Sigmoid colon (tissue), 7 donors: ENCODE measurements around the gene TBL1XR1. TPM values are rescaled to one million over a fixed set of nuclear protein-coding genes. Genes with fewer than 3 reads are reported as not detected.

Experiments
- DNase-seq: peaks from one replicate; pipeline ENCODE4 v3.0.0-alpha.2; 2019
- H3K27ac ChIP-seq, 4 donors: fragments of 200-600 bp; sonication (generic); one replicate each; pipeline ENCODE4 v1.5.1; 2016 to 2019; ENCODE audit warnings: mild to moderate bottlenecking in 1 of 4
- H3K27me3 ChIP-seq, 3 donors: fragments of 200-600 bp; sonication (generic); one replicate each; pipeline ENCODE4 v1.5.1; 2019; ENCODE audit warnings: mild to moderate bottlenecking in 1 of 3
- H3K36me3 ChIP-seq, 4 donors: fragments of 200-600 bp; sonication (generic); one replicate each; pipeline ENCODE4 v1.5.1; 2016 to 2019
- H3K4me1 ChIP-seq, 4 donors: fragments of 200-600 bp; sonication (generic); one replicate each; pipeline ENCODE4 v1.5.1; 2017 to 2019
- H3K4me3 ChIP-seq, 4 donors: fragments of 200-600 bp; sonication (generic); one replicate each; pipeline ENCODE4 v1.5.1; 2017 to 2019; ENCODE audit warnings: mild to moderate bottlenecking in 2 of 4, moderate library complexity in 1 of 4
- H3K9me3 ChIP-seq, 4 donors: fragments of 200-600 bp in 3 of 4; sonication (generic) in 3 of 4; one replicate each; pipeline versions ENCODE4 v1.5.1 to v1.6.1; 2013 to 2019
- EP300 ChIP-seq, 4 donors: sonication (generic); formaldehyde crosslinking; IDR thresholded peaks; one replicate each; pipeline ENCODE4 v1.6.1; 2017; ENCODE audit warnings: antibody characterized with exemption in 4 of 4
- POLR2A ChIP-seq, 2 donors: fragments of 450-650 bp; IDR thresholded peaks; one replicate each; pipeline ENCODE4 v1.6.1; 2016; ENCODE audit warnings: antibody characterized with exemption in 2 of 2, mild to moderate bottlenecking in 2 of 2, moderate library complexity in 2 of 2
- POLR2AphosphoS5 ChIP-seq, 4 donors: sonication (generic); formaldehyde crosslinking; IDR thresholded peaks; one replicate each; pipeline ENCODE4 v1.6.1; 2017; ENCODE audit warnings: antibody characterized with exemption in 4 of 4
- WGBS, 2 donors: extraction: QIAGEN DNeasy Blood & Tissue Kit; methylation state at CpG; one replicate each; pipeline ENCODE4 v1.1.7; 2013; 5-methylcytosine and 5-hydroxymethylcytosine counted together
- intact Hi-C: fragments of 100-400 bp; cut with DNase I; formaldehyde crosslinking; loops from one replicate; pipeline ENCODE4 v1.15.1; 2023
- polyA plus RNA-seq, 3 donors: library from polyadenylated mRNA; stranded (reverse); fragments of 200-250 nt; gene quantifications; one replicate each; pipeline ENCODE4 v1.2.3, GENCODE V29; 2013
- total RNA-seq, 4 donors: library from RNA; depleted of rRNA; stranded (reverse); fragments of >200 nt; gene quantifications; one replicate each; pipeline ENCODE4 v1.1.0, GENCODE V29; 2016
- TF ChIP-seq, protein P1 (sequence below), 4 experiments: fragments of 450-650 bp in 3 of 4; fragments of 200-600 bp in 1 of 4; IDR thresholded peaks; one replicate each; pipeline ENCODE4 v1.5.1; 2016 to 2019; ENCODE audit warnings: antibody characterized with exemption in 4 of 4, mild to moderate bottlenecking in 3 of 4, moderate library complexity in 2 of 4
- donor health status: healthy with polysubstance abuse.
- donor health status: Bipolar disorder and iron deficiency.
- donor health status: healthy.

The TBL1XR1 gene
- total and polyA plus RNA-seq, 7 donors: 20.4 to 131 (median 88.9) TPM

DNA sequence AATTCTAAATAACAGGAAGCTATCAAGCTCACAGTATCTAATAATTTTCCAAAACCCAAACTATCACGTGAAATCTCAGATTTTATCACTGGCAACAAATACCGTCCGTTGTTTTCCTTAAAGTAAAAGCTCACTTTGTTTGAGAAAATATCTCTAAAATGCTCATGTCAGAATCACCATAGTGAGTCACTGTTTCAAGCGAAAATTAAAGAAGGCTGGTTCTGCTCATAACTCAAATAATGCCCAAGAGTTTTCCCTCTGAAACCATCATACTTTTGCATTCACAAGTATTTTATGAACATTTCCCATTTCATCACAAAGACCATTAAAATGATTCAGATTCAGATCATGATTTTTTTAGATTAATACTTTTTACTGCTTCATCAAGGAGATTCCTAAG is 50.6 kb downstream of the TBL1XR1 start:
- intact Hi-C loops: no loop called here
- no peak for DNase-seq
- Histone ChIP-seq H3K27me3 (no peaks in the 10 kb centered on the region), H3K9me3 (no peaks in the 10 kb centered on the region), H3K4me3 (no peak overlapping the region), H3K36me3 (no peaks in the 10 kb centered on the region), H3K4me1 (peaks cover 0 to 77% (median 67%) of the 10 kb centered on the region in 4 donors), H3K27ac (no peak overlapping the region)
- WGBS, 2 donors: 55 to 80% methylated on average over 4 of the region's 4 CpGs
- TF ChIP-seq EP300 (IDR thresholded peaks at IDR 0.05) (no peak), POLR2A (IDR thresholded peaks at IDR 0.05) (no peak)
- TF ChIP-seq, protein P1, sequence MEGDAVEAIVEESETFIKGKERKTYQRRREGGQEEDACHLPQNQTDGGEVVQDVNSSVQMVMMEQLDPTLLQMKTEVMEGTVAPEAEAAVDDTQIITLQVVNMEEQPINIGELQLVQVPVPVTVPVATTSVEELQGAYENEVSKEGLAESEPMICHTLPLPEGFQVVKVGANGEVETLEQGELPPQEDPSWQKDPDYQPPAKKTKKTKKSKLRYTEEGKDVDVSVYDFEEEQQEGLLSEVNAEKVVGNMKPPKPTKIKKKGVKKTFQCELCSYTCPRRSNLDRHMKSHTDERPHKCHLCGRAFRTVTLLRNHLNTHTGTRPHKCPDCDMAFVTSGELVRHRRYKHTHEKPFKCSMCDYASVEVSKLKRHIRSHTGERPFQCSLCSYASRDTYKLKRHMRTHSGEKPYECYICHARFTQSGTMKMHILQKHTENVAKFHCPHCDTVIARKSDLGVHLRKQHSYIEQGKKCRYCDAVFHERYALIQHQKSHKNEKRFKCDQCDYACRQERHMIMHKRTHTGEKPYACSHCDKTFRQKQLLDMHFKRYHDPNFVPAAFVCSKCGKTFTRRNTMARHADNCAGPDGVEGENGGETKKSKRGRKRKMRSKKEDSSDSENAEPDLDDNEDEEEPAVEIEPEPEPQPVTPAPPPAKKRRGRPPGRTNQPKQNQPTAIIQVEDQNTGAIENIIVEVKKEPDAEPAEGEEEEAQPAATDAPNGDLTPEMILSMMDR (IDR thresholded peaks at IDR 0.05): no peak

DNA sequence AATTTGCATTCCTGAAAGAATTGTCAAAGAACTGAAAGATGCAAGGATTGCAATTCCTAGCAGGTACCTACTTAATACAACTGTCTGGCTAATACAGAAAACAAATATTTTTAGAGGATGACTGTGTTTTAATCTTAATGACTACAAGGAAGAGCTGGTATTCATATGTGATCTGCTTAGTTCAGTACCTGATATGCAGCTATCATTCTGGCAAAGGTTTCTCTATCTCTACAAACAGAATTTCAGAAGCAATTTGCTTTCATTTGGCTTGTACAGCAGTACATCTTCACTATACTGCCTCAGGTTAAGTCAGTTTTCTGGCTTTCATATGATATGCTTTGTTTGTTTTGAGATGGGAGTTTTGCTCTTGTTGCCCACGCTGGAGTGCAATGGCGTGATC is 51.3 kb downstream of the TBL1XR1 start:
- Histone ChIP-seq H3K27ac (no peak overlapping the region), H3K9me3 (no peaks in the 10 kb centered on the region), H3K4me1 (peaks cover 0 to 77% (median 67%) of the 10 kb centered on the region in 4 donors), H3K36me3 (no peaks in the 10 kb centered on the region), H3K4me3 (no peak overlapping the region), H3K27me3 (no peaks in the 10 kb centered on the region)
- DNase-seq: no peak
- TF ChIP-seq POLR2AphosphoS5 (IDR thresholded peaks at IDR 0.05): no peak
- no peak for TF ChIP-seq EP300 (IDR thresholded peaks at IDR 0.05)
- TF ChIP-seq POLR2A (IDR thresholded peaks at IDR 0.05): no peak
- TF ChIP-seq, protein P1 (IDR thresholded peaks at IDR 0.05): no peak
- WGBS, 2 donors: 87 to 91% methylated on average over 2 of the region's 2 CpGs
- intact Hi-C loops: no loop called here

DNA sequence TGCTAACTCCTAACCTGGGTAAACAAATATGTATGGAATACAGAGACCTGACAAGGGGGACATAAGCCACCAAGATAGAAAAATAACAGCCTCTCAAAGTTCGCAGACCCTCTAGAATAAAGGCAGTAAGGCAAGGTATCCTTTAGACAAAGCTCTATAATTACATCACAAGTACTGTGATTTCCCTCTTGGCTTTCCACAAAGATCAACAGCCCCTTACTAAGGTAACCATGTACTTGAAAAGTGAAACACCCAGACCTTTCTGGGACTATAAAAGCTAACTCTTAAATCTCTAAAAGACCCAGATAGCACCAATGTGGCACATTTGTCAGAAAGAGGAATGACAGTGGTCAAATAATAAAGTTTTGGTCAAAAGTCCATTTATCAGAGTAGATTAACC is 51.9 kb downstream of the TBL1XR1 start:
- Histone ChIP-seq H3K36me3 (no peaks in the 10 kb centered on the region), H3K9me3 (no peaks in the 10 kb centered on the region), H3K4me3 (no peak overlapping the region), H3K4me1 (peaks cover 0 to 74% (median 64%) of the 10 kb centered on the region in 4 donors), H3K27me3 (no peaks in the 10 kb centered on the region), H3K27ac (no peak overlapping the region)
- intact Hi-C loops: no loop called here
- TF ChIP-seq, protein P1 (IDR thresholded peaks at IDR 0.05): no peak
- no peak for TF ChIP-seq POLR2AphosphoS5 (IDR thresholded peaks at IDR 0.05)
- TF ChIP-seq EP300 (IDR thresholded peaks at IDR 0.05): no peak
- no peak for DNase-seq
- WGBS, 2 donors: 63 to 88% methylated on average over 1 of the region's 1 CpG

DNA sequence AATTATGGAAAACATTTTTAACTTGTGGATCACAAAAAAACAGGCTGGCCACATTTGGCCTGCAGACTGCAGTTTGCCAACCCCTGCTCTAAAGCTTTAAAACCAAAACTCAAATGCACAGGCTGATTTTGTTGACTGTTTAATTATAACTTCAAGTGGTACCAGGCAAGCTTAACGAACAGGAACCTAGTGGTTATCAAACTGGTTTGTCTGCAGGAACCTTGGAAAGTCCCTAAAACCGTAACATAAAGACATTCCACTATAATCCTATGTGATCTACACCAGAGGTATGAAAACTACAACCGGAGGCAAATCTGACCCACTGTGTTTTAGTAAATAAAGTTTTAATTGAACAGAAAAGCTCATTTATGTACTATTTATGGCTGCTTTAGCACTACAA is 52.4 kb downstream of the TBL1XR1 start:
- WGBS, 2 donors: 5 to 12% methylated on average over 3 of the region's 3 CpGs
- Histone ChIP-seq H3K27ac (no peak overlapping the region), H3K4me3 (no peak overlapping the region), H3K9me3 (no peaks in the 10 kb centered on the region), H3K36me3 (no peaks in the 10 kb centered on the region), H3K27me3 (no peaks in the 10 kb centered on the region), H3K4me1 (peaks cover 0 to 69% (median 60%) of the 10 kb centered on the region in 4 donors)
- intact Hi-C loops: loop anchor here (5.0 kb wide), 1 partner anchor 37 kb away; no protein-coding TSS in a partner anchor
- TF ChIP-seq POLR2AphosphoS5 (IDR thresholded peaks at IDR 0.05) (no peak), EP300 (IDR thresholded peaks at IDR 0.05) (no peak), POLR2A (IDR thresholded peaks at IDR 0.05) (no peak)
- TF ChIP-seq, protein P1 (IDR thresholded peaks at IDR 0.05): no peak
- DNase-seq: no peak
